C1 segment of cervical spinal cord (tissue), 14 donors: ENCODE measurements around the gene FSCB.
A peak's percentile ranks its signal among the peaks of the same experiment; 100 is the strongest.
"Not testable (repeated sequence)": the region's sequence is repeated elsewhere in the genome, so short reads cannot be mapped to it uniquely, and the experiment has no call there.

ENCODE experiments used
- DNase-seq, 14 donors: peaks; one replicate each; lab custom pipeline; 2025; lab: John Stamatoyannopoulos, UW

The FSCB gene, protein sequence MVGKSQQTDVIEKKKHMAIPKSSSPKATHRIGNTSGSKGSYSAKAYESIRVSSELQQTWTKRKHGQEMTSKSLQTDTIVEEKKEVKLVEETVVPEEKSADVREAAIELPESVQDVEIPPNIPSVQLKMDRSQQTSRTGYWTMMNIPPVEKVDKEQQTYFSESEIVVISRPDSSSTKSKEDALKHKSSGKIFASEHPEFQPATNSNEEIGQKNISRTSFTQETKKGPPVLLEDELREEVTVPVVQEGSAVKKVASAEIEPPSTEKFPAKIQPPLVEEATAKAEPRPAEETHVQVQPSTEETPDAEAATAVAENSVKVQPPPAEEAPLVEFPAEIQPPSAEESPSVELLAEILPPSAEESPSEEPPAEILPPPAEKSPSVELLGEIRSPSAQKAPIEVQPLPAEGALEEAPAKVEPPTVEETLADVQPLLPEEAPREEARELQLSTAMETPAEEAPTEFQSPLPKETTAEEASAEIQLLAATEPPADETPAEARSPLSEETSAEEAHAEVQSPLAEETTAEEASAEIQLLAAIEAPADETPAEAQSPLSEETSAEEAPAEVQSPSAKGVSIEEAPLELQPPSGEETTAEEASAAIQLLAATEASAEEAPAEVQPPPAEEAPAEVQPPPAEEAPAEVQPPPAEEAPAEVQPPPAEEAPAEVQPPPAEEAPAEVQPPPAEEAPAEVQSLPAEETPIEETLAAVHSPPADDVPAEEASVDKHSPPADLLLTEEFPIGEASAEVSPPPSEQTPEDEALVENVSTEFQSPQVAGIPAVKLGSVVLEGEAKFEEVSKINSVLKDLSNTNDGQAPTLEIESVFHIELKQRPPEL

DNA sequence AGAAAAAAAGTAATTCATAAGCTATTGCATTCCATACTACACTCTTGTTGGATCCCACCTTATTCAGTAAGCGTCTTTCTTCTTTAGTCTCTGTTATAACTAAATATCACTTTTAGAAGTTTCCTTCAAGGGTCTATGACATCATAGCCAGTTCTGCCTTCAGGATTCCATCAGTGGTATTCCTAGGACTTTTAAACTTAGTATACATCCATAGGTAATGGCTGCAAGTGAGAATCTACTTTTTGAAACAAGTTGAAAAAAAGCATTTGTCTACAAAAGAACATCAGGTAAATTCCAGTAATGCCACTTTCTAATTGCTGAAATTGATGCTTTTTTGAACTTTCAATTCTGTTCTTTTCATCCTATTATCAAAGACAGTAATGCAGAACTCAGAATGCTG, at the start of gene FSCB:
TSS of gene FSCB (minus strand) at position 101 of the 400 bp plus-strand sequence. CDS start 296 bp downstream, outside the sequence.
- DNase-seq: no peak

DNA sequence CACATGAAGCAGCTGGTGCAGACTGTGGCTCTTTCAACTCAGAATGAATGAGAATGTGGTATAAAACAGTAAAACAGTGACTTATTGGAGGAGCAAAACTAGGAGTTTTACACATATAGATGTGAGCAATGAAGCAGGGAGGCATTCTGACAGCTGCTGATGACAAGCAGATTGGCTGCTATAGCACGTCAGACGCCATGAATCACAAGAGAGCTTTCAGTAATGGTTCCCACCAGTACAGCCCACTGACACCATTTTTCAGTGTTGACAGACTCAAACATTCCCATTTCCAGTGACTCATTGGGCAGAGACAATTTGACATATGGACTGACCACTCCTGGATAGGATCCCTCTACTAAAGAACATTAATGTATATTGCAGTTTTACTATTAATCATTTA, 24.6 kb upstream of the FSCB start:
- DNase-seq: no peak

DNA sequence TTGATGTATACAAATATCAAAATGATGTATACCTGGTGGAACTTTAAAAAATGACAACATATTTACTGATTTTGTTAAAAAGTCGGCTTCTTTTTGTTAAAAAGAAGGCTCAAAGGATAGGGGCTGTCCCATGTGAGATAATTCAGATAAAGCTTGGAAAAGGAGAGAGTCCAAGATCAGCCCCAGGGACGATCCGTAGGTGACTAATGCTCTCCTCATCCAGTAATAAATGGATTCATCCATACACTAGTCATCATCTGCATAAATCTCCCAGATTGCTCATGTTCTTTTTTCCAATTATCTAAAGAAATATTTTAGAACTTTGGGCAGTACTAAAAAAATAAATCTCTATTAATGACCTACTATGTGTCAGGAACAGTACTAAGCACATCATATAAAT, 23.4 kb upstream of the FSCB start:
- DNase-seq: no peak

DNA sequence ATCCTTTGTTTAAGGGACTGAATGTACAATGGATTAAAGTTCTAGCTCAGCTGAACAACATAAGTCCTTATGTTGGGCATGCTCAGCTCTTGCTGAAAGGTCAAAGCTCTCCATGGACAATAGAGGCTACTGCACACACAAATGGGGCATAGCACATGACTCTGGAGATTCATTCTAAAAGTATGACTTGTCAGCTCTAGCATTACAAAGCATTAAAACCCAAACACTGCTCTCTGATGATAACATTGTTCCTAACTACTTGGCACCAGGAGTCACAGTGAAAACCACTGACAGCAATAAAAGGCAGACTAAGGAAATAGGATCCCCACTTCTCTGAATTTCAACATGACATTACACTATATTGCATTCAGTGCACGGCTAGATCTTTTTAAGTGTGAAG, 21.9 kb upstream of the FSCB start:
- peak in 7 of 14 donors; percentile 1 to 14 (median 6) for DNase-seq

DNA sequence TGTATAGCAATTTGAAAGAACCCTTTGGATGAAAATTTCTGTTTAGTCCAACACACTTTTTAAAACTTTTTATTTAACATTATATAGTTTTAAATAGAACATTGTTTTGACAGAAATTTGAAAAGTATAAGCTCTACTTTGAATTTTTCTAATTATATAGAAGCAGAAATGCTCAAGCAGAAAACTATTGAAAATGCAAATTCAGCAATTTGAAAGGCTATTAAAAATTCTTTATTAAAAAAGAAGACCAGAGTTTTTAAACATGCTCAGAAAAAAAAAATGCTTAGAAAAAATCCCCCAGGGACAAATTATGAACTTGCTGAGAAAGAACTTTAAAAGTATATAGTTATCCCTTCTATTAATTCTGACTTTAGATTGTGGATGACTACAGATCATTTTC, 21.1 kb upstream of the FSCB start:
- no peak for DNase-seq

DNA sequence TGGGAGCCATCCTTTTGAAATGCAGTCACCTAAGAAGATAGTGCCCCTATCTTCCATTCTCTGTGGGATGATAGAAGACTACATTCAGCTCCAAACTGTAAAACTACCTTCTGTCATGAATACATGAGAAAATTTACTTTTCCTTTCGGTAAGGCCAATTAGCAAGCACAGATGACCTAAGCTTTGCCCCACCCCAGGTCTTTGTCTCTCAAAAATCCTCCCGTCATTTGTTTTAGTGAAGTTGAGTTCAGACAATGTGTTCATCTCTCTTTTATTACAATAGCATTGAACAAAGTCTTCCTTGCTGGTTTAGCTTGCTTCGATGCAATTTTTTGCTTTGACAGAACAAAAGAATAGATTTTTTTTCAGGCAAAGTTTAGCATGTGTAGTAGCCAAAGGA, 18.2 kb upstream of the FSCB start:
- no peak for DNase-seq

DNA sequence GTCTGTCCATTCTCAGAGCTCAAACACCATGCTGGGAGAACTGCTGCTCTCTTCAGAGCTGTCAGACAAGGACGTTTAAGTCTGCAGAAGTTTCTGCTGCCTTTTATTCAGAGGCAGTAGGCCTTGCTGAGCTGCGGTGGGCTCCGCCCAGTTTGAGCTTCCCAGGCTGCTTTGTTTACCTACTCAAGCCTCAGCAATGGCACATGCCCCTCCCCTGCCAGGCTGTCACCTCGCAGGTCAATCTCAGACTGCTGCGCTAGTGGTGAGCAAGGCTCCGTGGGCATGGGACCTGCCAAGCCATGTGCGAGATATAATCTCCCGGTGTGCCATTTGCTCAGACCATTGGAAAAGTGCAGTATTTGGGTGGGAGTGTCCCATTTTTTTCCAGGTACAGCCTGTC, 8.6 kb upstream of the FSCB start:
- DNase-seq: not testable (repeated sequence)

DNA sequence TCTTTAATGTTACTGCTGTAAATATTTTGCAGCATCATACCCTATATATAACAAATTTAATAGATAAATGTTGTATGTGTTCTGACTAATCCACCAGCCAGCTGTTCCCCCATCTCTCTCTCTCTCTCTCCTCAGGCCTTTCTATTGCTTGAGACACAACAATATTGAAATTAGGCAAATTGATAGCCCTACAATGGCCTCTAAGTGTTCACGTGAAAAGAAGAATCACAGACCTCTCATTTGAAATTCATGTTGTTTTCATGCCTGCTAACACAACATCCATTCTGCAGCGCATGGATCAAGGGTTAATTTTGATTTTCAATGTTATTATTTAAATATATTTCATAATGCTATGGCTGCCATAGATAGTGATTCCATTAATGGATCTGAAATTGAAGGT, 1.8 kb upstream of the FSCB start:
- DNase-seq: no peak

DNA sequence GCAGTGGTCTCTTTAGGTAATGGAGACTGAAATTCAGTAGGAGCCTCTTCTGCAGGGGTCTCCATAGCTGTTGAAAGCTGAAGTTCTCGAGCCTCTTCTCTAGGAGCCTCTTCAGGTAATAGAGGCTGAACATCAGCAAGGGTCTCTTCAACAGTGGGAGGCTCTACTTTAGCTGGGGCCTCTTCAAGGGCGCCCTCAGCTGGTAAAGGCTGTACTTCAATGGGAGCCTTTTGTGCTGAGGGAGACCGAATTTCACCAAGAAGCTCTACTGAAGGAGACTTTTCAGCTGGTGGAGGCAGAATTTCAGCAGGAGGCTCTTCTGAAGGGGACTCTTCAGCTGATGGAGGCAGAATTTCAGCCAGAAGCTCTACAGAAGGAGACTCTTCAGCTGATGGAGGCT, 1.5 kb downstream of the FSCB start:
- no peak for DNase-seq

DNA sequence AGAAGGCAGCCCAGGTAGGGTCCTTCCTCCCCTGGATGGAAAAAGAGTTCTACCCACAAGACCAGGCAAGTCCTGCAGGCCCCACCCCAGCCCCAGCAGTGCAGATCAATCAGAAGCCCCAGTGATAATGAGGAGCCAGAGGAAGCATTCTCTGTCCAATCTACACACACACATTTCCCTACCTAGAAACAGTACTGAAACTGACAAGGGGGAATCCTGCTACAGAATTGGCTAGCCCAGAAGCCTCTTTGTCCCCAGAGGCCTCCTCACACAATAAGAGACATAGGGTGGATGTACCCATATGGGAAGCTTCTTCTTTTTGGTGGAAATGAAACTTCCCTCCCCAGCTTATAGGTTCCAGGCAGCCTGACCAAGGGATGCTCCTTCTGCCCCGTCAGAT, 9.9 kb downstream of the FSCB start:
- DNase-seq: no peak

DNA sequence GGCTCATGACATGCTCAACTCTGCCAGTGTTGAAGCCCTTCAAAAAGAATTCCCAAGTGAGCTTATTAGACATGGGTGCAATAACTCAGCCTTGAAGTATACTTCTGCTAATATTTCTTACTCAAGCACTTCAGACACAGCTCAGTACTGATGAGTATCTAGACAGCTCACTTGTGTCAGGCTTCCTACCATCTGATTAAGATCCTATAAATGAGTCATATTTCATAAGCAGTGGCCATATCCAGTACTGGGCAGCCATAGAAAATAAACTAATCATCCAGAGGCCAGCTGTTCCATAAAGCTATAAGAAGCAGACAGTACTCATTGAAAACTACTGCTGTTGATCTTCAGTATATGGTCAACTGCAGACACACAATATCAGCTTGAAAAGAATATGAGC, 12.9 kb downstream of the FSCB start:
- DNase-seq: no peak

DNA sequence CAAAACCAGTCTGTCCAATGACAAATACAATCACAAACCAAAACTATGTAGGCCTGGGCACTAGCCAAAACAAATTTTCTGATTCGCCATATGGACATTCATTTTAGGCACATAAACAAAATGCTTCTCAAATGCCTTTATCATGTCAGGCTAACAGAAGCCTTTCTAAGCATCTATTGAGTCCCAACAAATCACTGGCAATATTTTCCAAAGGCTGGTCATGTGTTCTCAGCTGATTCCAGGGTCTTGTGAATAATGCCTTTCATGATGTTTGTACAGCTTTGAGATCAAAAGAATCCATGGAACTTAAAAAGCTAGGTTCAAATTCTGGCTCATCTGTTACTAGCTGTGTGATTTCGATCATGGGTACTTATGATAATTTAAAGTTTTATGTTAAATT, 16.1 kb downstream of the FSCB start:
- DNase-seq: no peak

DNA sequence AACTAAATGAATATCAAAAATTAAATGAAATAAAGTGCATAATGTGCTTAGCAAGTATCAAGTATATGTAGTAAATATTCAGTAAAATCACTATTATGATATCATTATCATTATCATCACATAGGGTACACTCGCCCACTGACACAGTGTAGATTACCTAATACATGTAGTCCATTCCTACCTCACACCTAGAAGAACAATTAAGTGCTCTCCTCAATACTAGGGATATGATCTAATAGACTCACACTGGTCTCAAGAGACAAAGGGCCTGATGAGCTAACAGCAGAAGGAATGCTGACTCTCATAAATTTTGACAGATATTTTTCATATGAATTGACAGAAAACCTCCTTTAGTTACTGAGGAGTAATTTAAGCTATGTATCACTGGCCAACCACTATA, 29.1 kb downstream of the FSCB start:
- no peak for DNase-seq

DNA sequence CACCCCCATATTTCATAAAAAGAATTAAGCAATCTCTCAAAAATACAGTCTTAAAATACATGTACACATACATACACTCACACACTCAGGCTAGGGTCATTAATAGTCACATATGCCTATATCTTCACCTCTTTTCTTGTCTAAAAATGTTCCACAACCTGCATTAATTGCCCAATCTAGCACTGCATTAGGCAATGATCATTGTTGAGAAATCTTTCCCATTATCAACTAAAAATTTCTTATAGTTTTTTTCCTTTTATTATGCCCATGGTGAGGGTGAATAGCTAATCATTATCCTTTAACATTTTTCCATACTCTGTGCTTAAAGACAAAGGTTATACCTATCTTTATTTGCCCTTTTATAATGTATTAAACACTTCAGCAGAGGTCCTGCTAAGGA, 38.3 kb downstream of the FSCB start:
- no peak for DNase-seq

DNA sequence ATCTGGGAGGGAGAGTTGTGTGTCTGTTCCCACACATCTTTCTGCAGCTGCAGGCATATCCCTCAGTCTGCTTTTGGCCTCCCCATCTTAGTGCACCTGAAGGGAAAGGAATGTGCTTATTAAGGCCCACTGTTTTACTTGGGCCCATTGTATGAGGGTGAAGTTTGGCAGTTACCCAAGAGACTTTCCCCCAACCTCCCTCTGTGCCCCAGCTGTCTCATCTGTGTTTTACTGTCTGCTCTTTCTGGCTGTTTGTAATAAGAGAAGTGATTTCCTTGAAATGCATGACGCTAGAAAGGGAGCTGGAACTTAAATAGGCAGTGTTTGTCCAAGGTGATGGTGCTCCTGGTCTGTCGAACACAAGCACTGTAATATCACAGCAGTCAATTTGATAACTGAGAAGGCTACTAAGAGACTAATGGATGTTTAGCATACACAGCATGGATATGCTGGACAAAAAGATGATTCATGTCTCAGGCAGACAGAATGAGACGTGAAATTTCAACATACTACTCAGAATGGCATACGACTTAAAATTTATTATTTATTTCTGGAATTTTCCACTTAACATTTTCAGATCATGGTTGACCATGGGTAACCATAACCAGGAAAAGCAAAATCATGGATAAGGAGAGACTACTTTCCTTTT, 43.6 kb downstream of the FSCB start:
- DNase-seq: no peak

DNA sequence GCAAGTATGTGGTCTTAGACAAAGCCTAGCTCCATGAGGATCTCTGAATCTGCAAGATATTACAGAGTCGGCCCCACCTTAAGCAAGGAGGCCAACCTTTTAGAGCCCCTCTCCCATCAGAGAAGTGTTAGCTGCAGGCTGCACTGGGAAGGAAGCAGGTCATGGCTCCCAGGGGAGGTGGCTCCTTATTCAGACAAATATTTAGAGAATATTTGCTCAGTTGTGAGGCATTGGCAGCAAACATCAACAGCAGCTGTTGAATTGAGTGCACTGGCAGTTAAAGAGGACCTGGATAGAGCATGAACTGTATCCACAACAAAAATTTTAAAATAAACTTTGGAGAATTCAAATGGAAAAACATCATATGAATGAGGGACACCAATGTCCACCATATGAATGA, 44.7 kb downstream of the FSCB start:
- no peak for DNase-seq

DNA sequence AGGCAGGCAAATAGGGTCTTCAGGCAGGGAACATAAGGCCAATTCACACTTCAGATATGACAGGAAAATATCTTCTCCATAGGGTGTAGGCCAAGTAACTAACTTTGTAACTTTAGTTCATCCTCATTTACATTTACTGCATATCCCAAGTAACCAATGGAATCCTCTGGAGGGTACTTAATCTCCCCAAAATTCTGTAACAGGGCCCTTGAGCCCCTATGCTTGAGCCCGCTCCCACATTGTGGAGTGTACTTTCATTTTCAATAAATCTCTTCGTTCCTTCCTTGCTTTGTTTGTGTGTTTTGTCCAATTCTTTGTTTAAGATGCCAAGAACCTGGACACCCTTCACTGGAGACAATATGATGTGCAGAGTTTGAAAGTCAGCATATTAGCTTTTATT, 45.3 kb downstream of the FSCB start:
- DNase-seq: no peak
